A673 (cell line): Measurements from ENCODE around the gene FARP1. TPM values are rescaled to one million over a fixed set of nuclear protein-coding genes. Genes with fewer than 3 reads are reported as not detected.

Source experiments
- BruUV-seq: library from RNA; stranded (reverse); fragments of 400-500 nt; replicated peaks from 2 replicates; lab custom pipeline; 2021; lab: Mats Ljungman, UMichigan
- CTCF ChIA-PET: fragments of 300-600 bp; sonication (Branson Sonifier 250); formaldehyde crosslinking; loops from one replicate; lab custom pipeline; 2022; ENCODE audit warnings: antibody characterized with exemption; lab: Charles Lee
- POLR2A ChIA-PET: fragments of 300-600 bp; sonication (Branson Sonifier 250); formaldehyde crosslinking; loops from one replicate; lab custom pipeline; 2022; ENCODE audit warnings: antibody characterized with exemption; ENCODE audit not compliant: low non-redundant PET; lab: Charles Lee
- DNase-seq: peaks from one replicate; pipeline ENCODE4 v3.0.0-alpha.2; 2015; ENCODE audit warnings: low spot score
- H3K27ac ChIP-seq: fragments of 200-600 bp; sonication (generic); 2 replicates; pipeline ENCODE4 v1.5.1; 2016; ENCODE audit warnings: mixed run types, low read depth, mild to moderate bottlenecking, mixed read lengths, antibody characterized with exemption, low read length; ENCODE audit not compliant: poor library complexity, severe bottlenecking
- H3K27me3 ChIP-seq: fragments of 200-600 bp; sonication (generic); replicated peaks from 2 replicates; pipeline ENCODE4 v1.6.1; 2017; ENCODE audit warnings: mixed run types, low read depth, mild to moderate bottlenecking, mixed read lengths, antibody characterized with exemption, low read length; ENCODE audit not compliant: insufficient read depth, poor library complexity
- H3K36me3 ChIP-seq: fragments of 200-600 bp; sonication (generic); 2 replicates; pipeline ENCODE4 v1.6.1; 2016; ENCODE audit warnings: mixed run types, mild to moderate bottlenecking, mixed read lengths, antibody characterized with exemption, low read length; ENCODE audit not compliant: insufficient read depth, poor library complexity, severe bottlenecking
- H3K4me1 ChIP-seq: fragments of 200-600 bp; sonication (generic); 2 replicates; pipeline ENCODE4 v1.6.1; 2017; ENCODE audit warnings: mixed run types, mild to moderate bottlenecking, mixed read lengths, antibody characterized with exemption, low read length; ENCODE audit not compliant: insufficient read depth, poor library complexity, severe bottlenecking
- H3K4me3 ChIP-seq: fragments of 200-600 bp; sonication (generic); 2 replicates; pipeline ENCODE4 v1.5.1; 2016; ENCODE audit warnings: low read depth, mixed run types, mild to moderate bottlenecking, mixed read lengths, low read length; ENCODE audit not compliant: poor library complexity, severe bottlenecking
- H3K9me3 ChIP-seq: fragments of 200-600 bp; sonication (generic); 2 replicates; pipeline ENCODE4 v1.6.1; 2016; ENCODE audit warnings: mixed run types, low read depth, mild to moderate bottlenecking, mixed read lengths, antibody characterized with exemption, low read length; ENCODE audit not compliant: poor library complexity, severe bottlenecking
- EZH2 ChIP-seq: fragments of 200-600 bp; sonication (generic); IDR thresholded peaks from 2 replicates; pipeline ENCODE4 v1.6.1; 2017; ENCODE audit warnings: borderline replicate concordance, low read depth, mild to moderate bottlenecking, mixed read lengths, antibody characterized with exemption, low read length; ENCODE audit not compliant: poor library complexity, severe bottlenecking
- intact Hi-C: fragments of 100-400 bp; cut with micrococcal nuclease; formaldehyde crosslinking; loops from one replicate; pipeline ENCODE4 v1.10.0; 2022; ENCODE audit not compliant: unreplicated experiment
- total RNA-seq: library from RNA; stranded (reverse); gene quantifications from 2 replicates; pipeline ENCODE4 v1.2.3, GENCODE V29; 2021
- TF ChIP-seq, protein P1 (sequence below): fragments of 300-800, 200-600 bp; sonication (generic); conservative IDR thresholded peaks from 2 replicates; pipeline ENCODE4 v1.5.1; 2017; ENCODE audit warnings: low read depth, mild to moderate bottlenecking, antibody characterized with exemption, low read length, moderate library complexity, mixed read lengths

FARP1 gene
- total RNA-seq, 1 experiment from 2014 or later: 177 TPM

DNA sequence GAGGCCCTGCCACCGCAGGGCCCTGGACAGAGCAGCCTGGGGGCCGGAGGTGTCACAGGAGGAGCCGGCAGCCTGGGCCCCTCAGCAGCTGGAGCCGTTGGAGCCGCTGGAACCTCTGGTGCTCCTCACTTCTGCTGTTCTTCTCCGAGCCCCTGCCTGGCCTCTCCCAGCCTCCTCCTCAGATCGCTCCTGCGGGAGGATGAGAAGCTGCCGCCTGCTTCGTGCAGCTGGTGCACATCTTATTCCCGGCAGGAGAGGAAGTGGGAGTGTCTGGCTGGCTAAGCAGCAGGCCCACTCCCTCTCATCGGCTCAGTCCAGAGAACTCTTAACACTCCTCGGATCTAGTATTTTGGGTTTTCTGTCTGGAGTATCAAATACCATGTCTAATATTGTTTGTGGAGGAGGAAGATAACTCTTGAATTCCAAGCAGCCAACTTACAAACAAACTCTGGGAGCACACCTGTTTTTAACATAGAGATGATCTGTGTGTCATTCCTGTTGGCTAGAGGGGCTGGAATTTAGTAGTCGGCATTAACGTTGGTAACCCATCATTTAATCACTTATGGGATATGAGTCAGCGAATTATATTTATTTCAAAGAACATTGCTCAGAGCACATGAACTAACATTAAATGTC lies 71.2 kb downstream of the FARP1 start:
- peak; percentile 85 for DNase-seq
- no peaks in the 10 kb centered on the region for H3K36me3 ChIP-seq
- no peaks in the 10 kb centered on the region for H3K27me3 ChIP-seq
- intact Hi-C loops: no loop called here
- no peaks in the 10 kb centered on the region for H3K9me3 ChIP-seq
- H3K4me1 ChIP-seq: peaks cover 69% of the 10 kb centered on the region
- peak overlapping the region; percentile 62 for H3K27ac ChIP-seq
- no TSS peak for BruUV-seq
- ChIA-PET POLR2A (interaction anchor here (0.6 kb wide), 1 partner anchor 42 kb away, joined by 3 read pairs; no protein-coding TSS in a partner anchor), CTCF (no interaction called here)
- no peak overlapping the region for H3K4me3 ChIP-seq
- TF ChIP-seq EZH2: no peak
- TF ChIP-seq, protein P1, sequence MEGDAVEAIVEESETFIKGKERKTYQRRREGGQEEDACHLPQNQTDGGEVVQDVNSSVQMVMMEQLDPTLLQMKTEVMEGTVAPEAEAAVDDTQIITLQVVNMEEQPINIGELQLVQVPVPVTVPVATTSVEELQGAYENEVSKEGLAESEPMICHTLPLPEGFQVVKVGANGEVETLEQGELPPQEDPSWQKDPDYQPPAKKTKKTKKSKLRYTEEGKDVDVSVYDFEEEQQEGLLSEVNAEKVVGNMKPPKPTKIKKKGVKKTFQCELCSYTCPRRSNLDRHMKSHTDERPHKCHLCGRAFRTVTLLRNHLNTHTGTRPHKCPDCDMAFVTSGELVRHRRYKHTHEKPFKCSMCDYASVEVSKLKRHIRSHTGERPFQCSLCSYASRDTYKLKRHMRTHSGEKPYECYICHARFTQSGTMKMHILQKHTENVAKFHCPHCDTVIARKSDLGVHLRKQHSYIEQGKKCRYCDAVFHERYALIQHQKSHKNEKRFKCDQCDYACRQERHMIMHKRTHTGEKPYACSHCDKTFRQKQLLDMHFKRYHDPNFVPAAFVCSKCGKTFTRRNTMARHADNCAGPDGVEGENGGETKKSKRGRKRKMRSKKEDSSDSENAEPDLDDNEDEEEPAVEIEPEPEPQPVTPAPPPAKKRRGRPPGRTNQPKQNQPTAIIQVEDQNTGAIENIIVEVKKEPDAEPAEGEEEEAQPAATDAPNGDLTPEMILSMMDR: no peak

DNA sequence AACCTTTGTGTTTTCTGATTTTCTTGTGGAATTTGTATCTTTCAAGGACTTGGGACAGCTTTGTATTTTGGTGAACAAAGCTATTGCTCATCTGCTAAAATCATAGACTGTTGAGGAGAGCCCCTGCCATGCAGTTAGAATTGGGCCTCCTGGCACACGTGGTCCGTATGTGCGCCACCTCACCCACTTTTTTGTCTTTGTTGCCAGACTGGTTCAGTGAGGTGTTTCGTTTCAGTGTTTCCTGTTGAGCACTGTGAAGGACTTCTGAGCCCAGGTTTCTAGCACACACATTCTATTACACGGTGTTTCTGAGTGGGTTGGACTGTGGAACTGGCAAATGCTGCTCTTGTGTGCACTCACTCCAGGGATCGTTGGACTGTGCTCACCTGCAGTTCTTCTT lies 71.8 kb downstream of the FARP1 start:
- Histone ChIP-seq H3K4me1 (peaks cover 69% of the 10 kb centered on the region), H3K4me3 (no peak overlapping the region), H3K36me3 (no peaks in the 10 kb centered on the region), H3K27ac (peak overlapping the region; percentile 62), H3K27me3 (no peaks in the 10 kb centered on the region), H3K9me3 (no peaks in the 10 kb centered on the region)
- intact Hi-C loops: loop anchor here (5.0 kb wide), 1 partner anchor 72 kb away; the partner anchor contains the start of gene FARP1
- TF ChIP-seq, protein P1: no peak
- TF ChIP-seq EZH2: no peak
- DNase-seq: no peak
- ChIA-PET POLR2A (interaction anchor here (0.6 kb wide), 1 partner anchor 42 kb away, joined by 3 read pairs; no protein-coding TSS in a partner anchor), CTCF (no interaction called here)
- no TSS peak for BruUV-seq

DNA sequence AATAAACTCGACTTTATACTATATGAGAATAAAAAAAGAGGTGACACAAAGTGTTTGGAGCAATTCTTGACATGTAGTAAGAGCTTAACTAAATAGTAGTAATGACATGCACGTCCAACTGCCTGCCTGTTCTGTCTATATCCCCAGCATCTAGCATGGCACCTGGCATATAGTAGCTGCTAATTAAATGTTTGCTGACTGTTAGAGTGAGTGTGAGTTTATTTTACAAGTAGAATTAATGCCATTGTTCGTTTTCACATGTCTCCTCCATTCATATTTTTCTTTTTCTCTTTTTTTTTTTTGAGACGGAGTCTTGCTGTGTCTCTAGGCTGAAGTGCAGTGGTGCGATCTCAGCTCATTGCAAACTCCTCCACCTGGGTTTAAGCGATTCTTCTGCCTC lies 72.6 kb downstream of the FARP1 start:
- Histone ChIP-seq H3K36me3 (no peaks in the 10 kb centered on the region), H3K9me3 (no peaks in the 10 kb centered on the region), H3K4me3 (no peak overlapping the region), H3K27ac (peak overlapping the region; percentile 84), H3K4me1 (peaks cover 75% of the 10 kb centered on the region), H3K27me3 (no peaks in the 10 kb centered on the region)
- CTCF ChIA-PET: interaction anchor here (1.4 kb wide), 1 partner anchor 230 kb away, joined by 3 read pairs; no protein-coding TSS in a partner anchor
- TF ChIP-seq, protein P1: no peak
- TF ChIP-seq EZH2: no peak
- DNase-seq: no peak
- intact Hi-C loops: loop anchor here (5.0 kb wide), 1 partner anchor 73 kb away; the partner anchor contains the start of gene FARP1
- BruUV-seq: no TSS peak
- POLR2A ChIA-PET: no interaction called here
